HG03135 (cell line): Measurements from ENCODE around the gene OTX2.

Experiments
- ATAC-seq: cut with Tn5 transposase; IDR thresholded peaks from one replicate; pipeline ENCODE4 v1.9.1; 2021; ENCODE audit warnings: mild to moderate bottlenecking, moderate library complexity; ENCODE audit not compliant: unreplicated experiment

The OTX2 gene

GRCh38 chr14:56810147-56810719 is at the start of gene OTX2:
OTX2 (minus strand) TSS chr14:56810479; CDS start chr14:56805456, 5,023 bp downstream.
- no peak for ATAC-seq

GRCh38 chr14:56858422-56858821 is 48.1 kb upstream of the OTX2 start:
- no peak for ATAC-seq

GRCh38 chr14:56857216-56857615 is 46.9 kb upstream of the OTX2 start:
- no peak for ATAC-seq

GRCh38 chr14:56855891-56856461 is 45.7 kb upstream of the OTX2 start:
- no peak for ATAC-seq

- no peak for ATAC-seq
Measured at GRCh38 chr14:56854325-56854724, 44.0 kb upstream of the OTX2 start.

GRCh38 chr14:56846970-56847930 is 37.0 kb upstream of the OTX2 start:
- no peak for ATAC-seq

GRCh38 chr14:56844406-56845002 is 34.2 kb upstream of the OTX2 start:
- ATAC-seq, result no peak

GRCh38 chr14:56841611-56842010 is 31.3 kb upstream of the OTX2 start:
- ATAC-seq, result no peak

GRCh38 chr14:56840221-56840620 is 29.9 kb upstream of the OTX2 start:
- ATAC-seq, result no peak

GRCh38 chr14:56829151-56829550 is 18.9 kb upstream of the OTX2 start:
- ATAC-seq, result no peak

- no peak for ATAC-seq
Measured at GRCh38 chr14:56826214-56826613, 15.9 kb upstream of the OTX2 start.

GRCh38 chr14:56821805-56822610 is 11.7 kb upstream of the OTX2 start:
- no peak for ATAC-seq

- no peak for ATAC-seq
Measured at GRCh38 chr14:56821177-56821576, 10.9 kb upstream of the OTX2 start.

- ATAC-seq, result no peak
Measured at GRCh38 chr14:56817396-56817921, 7.2 kb upstream of the OTX2 start.

GRCh38 chr14:56816574-56817391 is 6.5 kb upstream of the OTX2 start:
- ATAC-seq, result no peak

GRCh38 chr14:56815745-56816144 is 5.5 kb upstream of the OTX2 start:
- no peak for ATAC-seq

- ATAC-seq, result no peak
Measured at GRCh38 chr14:56814969-56815700, 4.9 kb upstream of the OTX2 start.

- no peak for ATAC-seq
Measured at GRCh38 chr14:56814519-56814959, 4.3 kb upstream of the OTX2 start.

GRCh38 chr14:56813143-56813551 is 2.9 kb upstream of the OTX2 start:
- no peak for ATAC-seq
